WTC11 (cell line): ENCODE measurements around the gene PIAS2. TPM values are rescaled to one million over a fixed set of nuclear protein-coding genes. Genes with fewer than 3 reads are reported as not detected.

Experiments
- ATAC-seq: fragments of 200-7000 bp; cut with Tn5 transposase; 2 replicates; pipeline ENCODE4 v1.10.0; 2021; ENCODE audit warnings: mild to moderate bottlenecking, moderate library complexity
- Bru-seq: library from RNA; stranded (reverse); fragments of 400-500 nt; gene quantifications from one replicate; lab custom pipeline; 2021; lab: Mats Ljungman, UMichigan
- CTCF ChIA-PET: fragments of 300-600 bp; sonication (Branson Sonifier 250); formaldehyde crosslinking; loops from one replicate; lab custom pipeline; 2021; ENCODE audit warnings: antibody characterized with exemption; lab: Charles Lee
- POLR2A ChIA-PET: fragments of 350-600 bp; sonication (Branson Sonifier 250); formaldehyde crosslinking; loops from one replicate; lab custom pipeline; 2021; ENCODE audit warnings: antibody characterized with exemption; lab: Charles Lee
- DNase-seq: peaks from one replicate; pipeline ENCODE4 v3.0.0; 2021; ENCODE audit warnings: low spot score
- H3K27ac Mint-ChIP-seq: 2 replicates; pipeline ENCODE4 v1.8.0; 2021; ENCODE audit warnings: mixed read lengths
- H3K27me3 Mint-ChIP-seq: 2 replicates; pipeline ENCODE4 v1.8.0; 2021; ENCODE audit warnings: low read depth, mild to moderate bottlenecking, moderate library complexity, mixed read lengths
- H3K36me3 Mint-ChIP-seq: 2 replicates; pipeline ENCODE4 v1.8.0; 2021; ENCODE audit warnings: mixed read lengths
- H3K4me1 Mint-ChIP-seq: 2 replicates; pipeline ENCODE4 v1.8.0; 2022; ENCODE audit warnings: mixed read lengths
- H3K4me3 Mint-ChIP-seq: 2 replicates; pipeline ENCODE4 v1.8.0; 2021; ENCODE audit warnings: mild to moderate bottlenecking, moderate library complexity, mixed read lengths
- H3K9me3 Mint-ChIP-seq: 2 replicates; pipeline ENCODE4 v1.8.0; 2021; ENCODE audit warnings: mixed read lengths
- ETV6 ChIP-seq: sonication (generic); formaldehyde crosslinking; IDR thresholded peaks from 2 replicates; pipeline ENCODE4 v1.8.1; 2022; ENCODE audit warnings: mild to moderate bottlenecking, missing genetic modification reagents
- MYBL2 ChIP-seq: sonication (generic); formaldehyde crosslinking; IDR thresholded peaks from 2 replicates; pipeline ENCODE4 v1.8.1; 2023; ENCODE audit warnings: mild to moderate bottlenecking, moderate library complexity, missing genetic modification reagents
- NFATC4 ChIP-seq: fragments of 250-450 bp; sonication (Bioruptor Pico); IDR thresholded peaks from 2 replicates; pipeline ENCODE4 v1.9.0; 2021; ENCODE audit warnings: mild to moderate bottlenecking
- NFE2L1 ChIP-seq: sonication (generic); formaldehyde crosslinking; IDR thresholded peaks from 2 replicates; pipeline ENCODE4 v1.8.1; 2023; ENCODE audit warnings: missing genetic modification reagents
- NFYB ChIP-seq: sonication (generic); formaldehyde crosslinking; conservative IDR thresholded peaks from 2 replicates; pipeline ENCODE4 v1.8.0; 2022; ENCODE audit warnings: low read depth, missing genetic modification reagents
- NR2C2 ChIP-seq: sonication (generic); formaldehyde crosslinking; IDR thresholded peaks from 2 replicates; pipeline ENCODE4 v1.8.0; 2022; ENCODE audit warnings: mild to moderate bottlenecking, missing genetic modification reagents
- OVOL2 ChIP-seq: fragments of 250-450 bp; sonication (Bioruptor Pico); IDR thresholded peaks from 2 replicates; pipeline ENCODE4 v1.9.0; 2021; ENCODE audit warnings: mild to moderate bottlenecking, borderline replicate concordance
- PRRX2 ChIP-seq: fragments of 250-450 bp; sonication (Bioruptor Pico); IDR thresholded peaks from 2 replicates; pipeline ENCODE4 v1.8.0; 2021; ENCODE audit warnings: mild to moderate bottlenecking
- RELA ChIP-seq: sonication (generic); formaldehyde crosslinking; IDR thresholded peaks from 2 replicates; pipeline ENCODE4 v1.8.1; 2022; ENCODE audit warnings: missing genetic modification reagents, mild to moderate bottlenecking, borderline replicate concordance
- SMAD3 ChIP-seq: sonication (generic); formaldehyde crosslinking; IDR thresholded peaks from 2 replicates; pipeline ENCODE4 v1.8.0; 2022; ENCODE audit warnings: missing genetic modification reagents, mild to moderate bottlenecking, borderline replicate concordance
- SMAD4 ChIP-seq: sonication (generic); formaldehyde crosslinking; IDR thresholded peaks from 2 replicates; pipeline ENCODE4 v1.8.0; 2022; ENCODE audit warnings: mild to moderate bottlenecking, missing genetic modification reagents
- SOX15 ChIP-seq: fragments of 250-450 bp; sonication (Bioruptor Pico); IDR thresholded peaks from 2 replicates; pipeline ENCODE4 v1.9.0; 2021; ENCODE audit warnings: mild to moderate bottlenecking
- SP1 ChIP-seq: sonication (generic); formaldehyde crosslinking; conservative IDR thresholded peaks from 2 replicates; pipeline ENCODE4 v1.8.1; 2022; ENCODE audit warnings: missing genetic modification reagents
- TEAD1 ChIP-seq: sonication (generic); formaldehyde crosslinking; IDR thresholded peaks from 2 replicates; pipeline ENCODE4 v1.8.0; 2022; ENCODE audit warnings: mild to moderate bottlenecking, missing genetic modification reagents
- TEAD4 ChIP-seq: sonication (generic); formaldehyde crosslinking; IDR thresholded peaks from 2 replicates; pipeline ENCODE4 v1.8.0; 2022; ENCODE audit warnings: mild to moderate bottlenecking, missing genetic modification reagents
- ZNF121 ChIP-seq: sonication (generic); formaldehyde crosslinking; IDR thresholded peaks from 2 replicates; pipeline ENCODE4 v1.8.0; 2023; ENCODE audit warnings: missing genetic modification reagents
- ZNF232 ChIP-seq: sonication (generic); formaldehyde crosslinking; IDR thresholded peaks from 2 replicates; pipeline ENCODE4 v1.8.0; 2022; ENCODE audit warnings: mild to moderate bottlenecking, missing genetic modification reagents
- long read RNA-seq, 3 experiments: library from RNA in 1 of 3; library from capped mRNA in 1 of 3; library from polyadenylated mRNA in 1 of 3; unstranded in 2 of 3; stranded (forward) in 1 of 3; transcript quantifications; one replicate each; pipeline ENCODE4 v2.0.0, GENCODE V29; 2021
- total RNA-seq: library from RNA; stranded (reverse); gene quantifications from 3 replicates; pipeline ENCODE4 v1.2.3, GENCODE V29; 2021
- TF ChIP-seq, protein P1 (sequence below): sonication (generic); formaldehyde crosslinking; IDR thresholded peaks from 2 replicates; pipeline ENCODE4 v1.8.1; 2023; ENCODE audit warnings: mild to moderate bottlenecking, missing genetic modification reagents, borderline replicate concordance
- TF ChIP-seq, protein P2 (sequence below): sonication (generic); formaldehyde crosslinking; IDR thresholded peaks from 2 replicates; pipeline ENCODE4 v1.8.0; 2022; ENCODE audit warnings: mild to moderate bottlenecking, missing genetic modification reagents
- TF ChIP-seq, protein P3 (sequence below): sonication (generic); formaldehyde crosslinking; IDR thresholded peaks from 2 replicates; pipeline ENCODE4 v1.8.1; 2022; ENCODE audit warnings: low read depth, missing genetic modification reagents, borderline replicate concordance
- TF ChIP-seq, protein P4 (sequence below): sonication (generic); formaldehyde crosslinking; IDR thresholded peaks from 2 replicates; pipeline ENCODE4 v1.8.1; 2023; ENCODE audit warnings: mild to moderate bottlenecking, missing genetic modification reagents, moderate library complexity
- TF ChIP-seq, protein P5 (sequence below): fragments of 250-450 bp; sonication (Bioruptor Pico); IDR thresholded peaks from 2 replicates; pipeline ENCODE4 v2.1.2; 2022; ENCODE audit warnings: mild to moderate bottlenecking, moderate library complexity
- TF ChIP-seq, protein P6 (sequence below): sonication (generic); formaldehyde crosslinking; IDR thresholded peaks from 2 replicates; pipeline ENCODE4 v1.8.0; 2022; ENCODE audit warnings: mild to moderate bottlenecking, missing genetic modification reagents
- TF ChIP-seq, protein P7 (sequence below): sonication (generic); formaldehyde crosslinking; conservative IDR thresholded peaks from 2 replicates; pipeline ENCODE4 v1.8.1; 2022; ENCODE audit warnings: mild to moderate bottlenecking, missing genetic modification reagents

The PIAS2 gene, protein sequence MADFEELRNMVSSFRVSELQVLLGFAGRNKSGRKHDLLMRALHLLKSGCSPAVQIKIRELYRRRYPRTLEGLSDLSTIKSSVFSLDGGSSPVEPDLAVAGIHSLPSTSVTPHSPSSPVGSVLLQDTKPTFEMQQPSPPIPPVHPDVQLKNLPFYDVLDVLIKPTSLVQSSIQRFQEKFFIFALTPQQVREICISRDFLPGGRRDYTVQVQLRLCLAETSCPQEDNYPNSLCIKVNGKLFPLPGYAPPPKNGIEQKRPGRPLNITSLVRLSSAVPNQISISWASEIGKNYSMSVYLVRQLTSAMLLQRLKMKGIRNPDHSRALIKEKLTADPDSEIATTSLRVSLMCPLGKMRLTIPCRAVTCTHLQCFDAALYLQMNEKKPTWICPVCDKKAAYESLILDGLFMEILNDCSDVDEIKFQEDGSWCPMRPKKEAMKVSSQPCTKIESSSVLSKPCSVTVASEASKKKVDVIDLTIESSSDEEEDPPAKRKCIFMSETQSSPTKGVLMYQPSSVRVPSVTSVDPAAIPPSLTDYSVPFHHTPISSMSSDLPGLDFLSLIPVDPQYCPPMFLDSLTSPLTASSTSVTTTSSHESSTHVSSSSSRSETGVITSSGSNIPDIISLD
- total RNA-seq (50.7 to 60.6 TPM (median 57.8 TPM) in 3 replicates), Bru-seq, nascent RNA (percentile 90 among the genes with signal in this experiment)
- long read RNA-seq, experiment 1, full-length matches to known transcripts, result 200 of 333 reads
- long read RNA-seq, experiment 1, partial matches to known transcripts, result 19 of 333 reads
- long read RNA-seq, experiment 1, other reads (novel, unspliced or antisense), result 114 of 333 reads
- long read RNA-seq, experiment 2, full-length matches to known transcripts, result 9 of 45 reads
- long read RNA-seq, experiment 2, partial matches to known transcripts, result 11 of 45 reads
- long read RNA-seq, experiment 2, other reads (novel, unspliced or antisense), result 25 of 45 reads
- long read RNA-seq, experiment 3, full-length matches to known transcripts, result 28 of 43 reads
- long read RNA-seq, experiment 3, partial matches to known transcripts, result 6 of 43 reads
- long read RNA-seq, experiment 3, other reads (novel, unspliced or antisense), result 9 of 43 reads

DNA sequence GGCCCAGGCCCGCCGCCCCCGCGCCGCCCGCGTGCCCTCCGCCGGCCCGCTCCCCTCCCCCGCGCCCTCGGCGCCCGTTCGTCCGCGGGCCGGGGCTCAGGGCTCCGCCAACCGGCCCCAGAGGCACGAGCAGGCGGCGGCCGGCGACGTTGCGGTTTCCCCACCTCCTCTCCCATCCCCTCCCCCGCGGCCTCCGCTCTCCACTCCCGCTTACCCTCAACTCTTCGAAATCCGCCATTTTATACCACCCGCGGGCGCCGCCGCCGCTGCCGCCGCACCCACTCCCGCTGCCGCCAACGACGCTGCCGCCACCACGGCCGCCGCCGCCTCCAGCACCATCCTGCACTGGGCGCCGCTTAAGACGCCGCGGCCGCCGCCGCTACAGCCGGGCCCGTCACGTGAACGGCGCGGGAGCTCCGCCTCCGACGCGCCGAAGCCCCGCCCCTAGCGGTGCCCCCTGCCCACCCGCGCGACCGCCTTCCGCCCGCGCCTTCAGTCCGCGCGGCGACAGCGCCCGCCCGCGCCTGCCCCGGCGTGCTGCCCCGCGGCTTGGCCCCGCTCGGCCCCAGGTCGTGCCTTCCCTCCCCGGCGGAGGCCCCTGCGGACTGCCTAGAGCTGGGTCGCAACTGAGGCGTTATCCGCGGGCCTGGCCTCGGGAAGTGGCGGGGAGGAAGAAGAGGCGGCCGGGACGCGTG, at the start of gene PIAS2, which contains the start of gene KATNAL2:
Gene PIAS2, minus strand, starts transcription at position 400 of the 695 bp plus-strand sequence. Its CDS starts 162 bp downstream, at position 238.
Gene KATNAL2, plus strand, starts transcription at position 495 of the 695 bp plus-strand sequence. CDS start 29,271 bp downstream, outside the sequence.
- Mint-ChIP-seq H3K4me3 (peak within 1 kb of the TSS; percentile 93), H3K27me3 (no peaks in the 10 kb centered on the region), H3K4me1 (peaks cover 62% of the 10 kb centered on the region), H3K27ac (peak within 1 kb of the TSS; percentile 100), H3K9me3 (no peaks in the 10 kb centered on the region), H3K36me3 (no peaks in the 10 kb centered on the region; the same call in 1 of the 2 replicates)
- ChIA-PET CTCF (interaction anchor here (0.6 to 1.4 kb wide), 6 partner anchors 18 to 637 kb away, joined by 3 to 6 read pairs (median 4); no protein-coding TSS in a partner anchor), POLR2A (interaction anchor here (1.1 kb wide), 1 partner anchor 24 kb away, joined by 3 read pairs; no protein-coding TSS in a partner anchor)
- DNase-seq (peak; percentile 76), ATAC-seq (peak; percentile 80)
- TF ChIP-seq NFATC4 (CRISPR knock-in tag), result no peak
- TF ChIP-seq NFYB (CRISPR knock-in tag), result no peak
- no peak for TF ChIP-seq NFE2L1 (CRISPR knock-in tag)
- TF ChIP-seq, protein P1, sequence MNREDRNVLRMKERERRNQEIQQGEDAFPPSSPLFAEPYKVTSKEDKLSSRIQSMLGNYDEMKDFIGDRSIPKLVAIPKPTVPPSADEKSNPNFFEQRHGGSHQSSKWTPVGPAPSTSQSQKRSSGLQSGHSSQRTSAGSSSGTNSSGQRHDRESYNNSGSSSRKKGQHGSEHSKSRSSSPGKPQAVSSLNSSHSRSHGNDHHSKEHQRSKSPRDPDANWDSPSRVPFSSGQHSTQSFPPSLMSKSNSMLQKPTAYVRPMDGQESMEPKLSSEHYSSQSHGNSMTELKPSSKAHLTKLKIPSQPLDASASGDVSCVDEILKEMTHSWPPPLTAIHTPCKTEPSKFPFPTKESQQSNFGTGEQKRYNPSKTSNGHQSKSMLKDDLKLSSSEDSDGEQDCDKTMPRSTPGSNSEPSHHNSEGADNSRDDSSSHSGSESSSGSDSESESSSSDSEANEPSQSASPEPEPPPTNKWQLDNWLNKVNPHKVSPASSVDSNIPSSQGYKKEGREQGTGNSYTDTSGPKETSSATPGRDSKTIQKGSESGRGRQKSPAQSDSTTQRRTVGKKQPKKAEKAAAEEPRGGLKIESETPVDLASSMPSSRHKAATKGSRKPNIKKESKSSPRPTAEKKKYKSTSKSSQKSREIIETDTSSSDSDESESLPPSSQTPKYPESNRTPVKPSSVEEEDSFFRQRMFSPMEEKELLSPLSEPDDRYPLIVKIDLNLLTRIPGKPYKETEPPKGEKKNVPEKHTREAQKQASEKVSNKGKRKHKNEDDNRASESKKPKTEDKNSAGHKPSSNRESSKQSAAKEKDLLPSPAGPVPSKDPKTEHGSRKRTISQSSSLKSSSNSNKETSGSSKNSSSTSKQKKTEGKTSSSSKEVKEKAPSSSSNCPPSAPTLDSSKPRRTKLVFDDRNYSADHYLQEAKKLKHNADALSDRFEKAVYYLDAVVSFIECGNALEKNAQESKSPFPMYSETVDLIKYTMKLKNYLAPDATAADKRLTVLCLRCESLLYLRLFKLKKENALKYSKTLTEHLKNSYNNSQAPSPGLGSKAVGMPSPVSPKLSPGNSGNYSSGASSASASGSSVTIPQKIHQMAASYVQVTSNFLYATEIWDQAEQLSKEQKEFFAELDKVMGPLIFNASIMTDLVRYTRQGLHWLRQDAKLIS (CRISPR knock-in tag), result no peak
- no peak for TF ChIP-seq ZNF121
- no peak for TF ChIP-seq SOX15
- TF ChIP-seq SMAD4, result no peak
- TF ChIP-seq PRRX2 (CRISPR knock-in tag), result no peak
- TF ChIP-seq NR2C2, result no peak
- TF ChIP-seq, protein P2, sequence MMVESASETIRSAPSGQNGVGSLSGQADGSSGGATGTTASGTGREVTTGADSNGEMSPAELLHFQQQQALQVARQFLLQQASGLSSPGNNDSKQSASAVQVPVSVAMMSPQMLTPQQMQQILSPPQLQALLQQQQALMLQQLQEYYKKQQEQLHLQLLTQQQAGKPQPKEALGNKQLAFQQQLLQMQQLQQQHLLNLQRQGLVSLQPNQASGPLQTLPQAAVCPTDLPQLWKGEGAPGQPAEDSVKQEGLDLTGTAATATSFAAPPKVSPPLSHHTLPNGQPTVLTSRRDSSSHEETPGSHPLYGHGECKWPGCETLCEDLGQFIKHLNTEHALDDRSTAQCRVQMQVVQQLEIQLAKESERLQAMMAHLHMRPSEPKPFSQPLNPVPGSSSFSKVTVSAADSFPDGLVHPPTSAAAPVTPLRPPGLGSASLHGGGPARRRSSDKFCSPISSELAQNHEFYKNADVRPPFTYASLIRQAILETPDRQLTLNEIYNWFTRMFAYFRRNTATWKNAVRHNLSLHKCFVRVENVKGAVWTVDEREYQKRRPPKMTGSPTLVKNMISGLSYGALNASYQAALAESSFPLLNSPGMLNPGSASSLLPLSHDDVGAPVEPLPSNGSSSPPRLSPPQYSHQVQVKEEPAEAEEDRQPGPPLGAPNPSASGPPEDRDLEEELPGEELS (CRISPR knock-in tag), result peak; percentile 94
- TF ChIP-seq SMAD3 (CRISPR knock-in tag), result no peak
- 0 out of 2 replicates have a peak, but pooled peaks have one; percentile 69 for TF ChIP-seq MYBL2
- peak; percentile 70 for TF ChIP-seq SP1 (CRISPR knock-in tag)
- TF ChIP-seq, protein P3, sequence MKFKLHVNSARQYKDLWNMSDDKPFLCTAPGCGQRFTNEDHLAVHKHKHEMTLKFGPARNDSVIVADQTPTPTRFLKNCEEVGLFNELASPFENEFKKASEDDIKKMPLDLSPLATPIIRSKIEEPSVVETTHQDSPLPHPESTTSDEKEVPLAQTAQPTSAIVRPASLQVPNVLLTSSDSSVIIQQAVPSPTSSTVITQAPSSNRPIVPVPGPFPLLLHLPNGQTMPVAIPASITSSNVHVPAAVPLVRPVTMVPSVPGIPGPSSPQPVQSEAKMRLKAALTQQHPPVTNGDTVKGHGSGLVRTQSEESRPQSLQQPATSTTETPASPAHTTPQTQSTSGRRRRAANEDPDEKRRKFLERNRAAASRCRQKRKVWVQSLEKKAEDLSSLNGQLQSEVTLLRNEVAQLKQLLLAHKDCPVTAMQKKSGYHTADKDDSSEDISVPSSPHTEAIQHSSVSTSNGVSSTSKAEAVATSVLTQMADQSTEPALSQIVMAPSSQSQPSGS, result no peak
- TF ChIP-seq TEAD1 (CRISPR knock-in tag), result 0 out of 2 replicates have a peak, but pooled peaks have one; percentile 73
- TF ChIP-seq, protein P4, sequence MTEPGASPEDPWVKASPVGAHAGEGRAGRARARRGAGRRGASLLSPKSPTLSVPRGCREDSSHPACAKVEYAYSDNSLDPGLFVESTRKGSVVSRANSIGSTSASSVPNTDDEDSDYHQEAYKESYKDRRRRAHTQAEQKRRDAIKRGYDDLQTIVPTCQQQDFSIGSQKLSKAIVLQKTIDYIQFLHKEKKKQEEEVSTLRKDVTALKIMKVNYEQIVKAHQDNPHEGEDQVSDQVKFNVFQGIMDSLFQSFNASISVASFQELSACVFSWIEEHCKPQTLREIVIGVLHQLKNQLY (CRISPR knock-in tag), result no peak
- TF ChIP-seq, protein P5, sequence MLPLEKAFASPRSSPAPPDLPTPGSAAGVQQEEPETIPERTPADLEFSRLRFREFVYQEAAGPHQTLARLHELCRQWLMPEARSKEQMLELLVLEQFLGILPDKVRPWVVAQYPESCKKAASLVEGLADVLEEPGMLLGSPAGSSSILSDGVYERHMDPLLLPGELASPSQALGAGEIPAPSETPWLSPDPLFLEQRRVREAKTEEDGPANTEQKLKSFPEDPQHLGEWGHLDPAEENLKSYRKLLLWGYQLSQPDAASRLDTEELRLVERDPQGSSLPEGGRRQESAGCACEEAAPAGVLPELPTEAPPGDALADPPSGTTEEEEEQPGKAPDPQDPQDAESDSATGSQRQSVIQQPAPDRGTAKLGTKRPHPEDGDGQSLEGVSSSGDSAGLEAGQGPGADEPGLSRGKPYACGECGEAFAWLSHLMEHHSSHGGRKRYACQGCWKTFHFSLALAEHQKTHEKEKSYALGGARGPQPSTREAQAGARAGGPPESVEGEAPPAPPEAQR (CRISPR knock-in tag), result no peak
- TF ChIP-seq, protein P6, sequence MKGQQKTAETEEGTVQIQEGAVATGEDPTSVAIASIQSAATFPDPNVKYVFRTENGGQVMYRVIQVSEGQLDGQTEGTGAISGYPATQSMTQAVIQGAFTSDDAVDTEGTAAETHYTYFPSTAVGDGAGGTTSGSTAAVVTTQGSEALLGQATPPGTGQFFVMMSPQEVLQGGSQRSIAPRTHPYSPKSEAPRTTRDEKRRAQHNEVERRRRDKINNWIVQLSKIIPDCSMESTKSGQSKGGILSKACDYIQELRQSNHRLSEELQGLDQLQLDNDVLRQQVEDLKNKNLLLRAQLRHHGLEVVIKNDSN (CRISPR knock-in tag), result peak; percentile 83
- no peak for TF ChIP-seq OVOL2 (CRISPR knock-in tag)
- TF ChIP-seq ZNF232 (CRISPR knock-in tag), result peak; percentile 37; the same call in 1 of the 2 replicates
- TF ChIP-seq, protein P7, sequence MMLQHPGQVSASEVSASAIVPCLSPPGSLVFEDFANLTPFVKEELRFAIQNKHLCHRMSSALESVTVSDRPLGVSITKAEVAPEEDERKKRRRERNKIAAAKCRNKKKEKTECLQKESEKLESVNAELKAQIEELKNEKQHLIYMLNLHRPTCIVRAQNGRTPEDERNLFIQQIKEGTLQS, result no peak
- no peak for TF ChIP-seq TEAD4
- TF ChIP-seq RELA (CRISPR knock-in tag), result peak; percentile 60; the same call in 1 of the 2 replicates
- TF ChIP-seq ETV6, result no peak; the same call in none of the 2 replicates
